Activated T-helper 2 cell treated with anti-CD3 and anti-CD28 coated beads, Interferon-gamma antibody, Interleukin-2, Interleukin-4, amounts not matched to agents 10 μg/mL and 5 μg/mL and 100 μg/mL, durations not matched to agents 14 hours and 24 hours and 36 hours (primary cell): ENCODE measurements around the gene BICD2. TPM values are rescaled to one million over a fixed set of nuclear protein-coding genes. Genes with fewer than 3 reads are reported as not detected.

Experiments used
- DNase-seq: peaks from one replicate; pipeline ENCODE4 v3.0.0; 2021; ENCODE audit warnings: low spot score
- H3K27ac Mint-ChIP-seq: one replicate; pipeline ENCODE4 v1.8.0; 2021; ENCODE audit warnings: mixed read lengths
- H3K27me3 Mint-ChIP-seq: one replicate; pipeline ENCODE4 v1.8.0; 2021; ENCODE audit warnings: low read depth, mixed read lengths
- H3K36me3 Mint-ChIP-seq: one replicate; pipeline ENCODE4 v1.8.0; 2021; ENCODE audit warnings: low read depth, mixed read lengths
- H3K4me1 Mint-ChIP-seq: one replicate; pipeline ENCODE4 v1.8.0; 2021; ENCODE audit warnings: low read depth, mixed read lengths
- H3K4me3 Mint-ChIP-seq: one replicate; pipeline ENCODE4 v1.8.0; 2021; ENCODE audit warnings: low read depth, mild to moderate bottlenecking, moderate library complexity, mixed read lengths
- H3K9me3 Mint-ChIP-seq: one replicate; pipeline ENCODE4 v1.8.0; 2021; ENCODE audit warnings: mixed read lengths
- intact Hi-C: fragments of 100-400 bp; cut with micrococcal nuclease; formaldehyde crosslinking; loops from one replicate; pipeline ENCODE4 v1.15.1; 2023
- total RNA-seq: library from RNA; stranded (reverse); gene quantifications from 2 replicates; pipeline ENCODE4 v1.2.3, GENCODE V29; 2022

The BICD2 gene
- total RNA-seq, 1 donor from 2014 or later: 23.6 TPM

- peaks cover 24% of the 10 kb centered on the region for H3K4me1 Mint-ChIP-seq
- no peaks in the 10 kb centered on the region for H3K36me3 Mint-ChIP-seq
- intact Hi-C loops: loop anchor here (5.0 to 10.0 kb wide), 3 partner anchors 195 to 1397 kb away; no protein-coding TSS in a partner anchor
- H3K27ac Mint-ChIP-seq: no peak overlapping the region
- H3K27me3 Mint-ChIP-seq: no peaks in the 10 kb centered on the region
- no peaks in the 10 kb centered on the region for H3K9me3 Mint-ChIP-seq
- no peak for DNase-seq
- peak overlapping the region; percentile 4 for H3K4me3 Mint-ChIP-seq
Observed at GRCh38 chr9:92767066-92768054, 2.7 kb upstream of the BICD2 start.

- DNase-seq: peak; percentile 97
- Mint-ChIP-seq H3K27ac (peak overlapping the region; percentile 87), H3K4me1 (peaks cover 28% of the 10 kb centered on the region), H3K9me3 (no peaks in the 10 kb centered on the region), H3K27me3 (no peaks in the 10 kb centered on the region), H3K36me3 (no peaks in the 10 kb centered on the region), H3K4me3 (peak overlapping the region; percentile 83)
- intact Hi-C loops: loop anchor here (1.0 to 10.0 kb wide), 7 partner anchors 25 to 1400 kb away; partner anchors contain the start of genes IPPK, SPTLC1 and ZNF484
Observed at GRCh38 chr9:92764988-92765936, 629 bp upstream of the BICD2 start.

GRCh38 chr9:92763721-92764380 lies 782 bp downstream of the BICD2 start:
- no peaks in the 10 kb centered on the region for H3K9me3 Mint-ChIP-seq
- H3K27me3 Mint-ChIP-seq: no peaks in the 10 kb centered on the region
- no peaks in the 10 kb centered on the region for H3K36me3 Mint-ChIP-seq
- intact Hi-C loops: loop anchor here (2.0 to 10.0 kb wide), 2 partner anchors 649 to 1401 kb away; partner anchors contain the start of gene SPTLC1
- peak overlapping the region; percentile 95 for H3K4me3 Mint-ChIP-seq
- H3K27ac Mint-ChIP-seq: peak overlapping the region; percentile 79
- peak; percentile 22 for DNase-seq
- peaks cover 32% of the 10 kb centered on the region for H3K4me1 Mint-ChIP-seq

GRCh38 chr9:92762781-92763708 lies 1.6 kb downstream of the BICD2 start:
- Mint-ChIP-seq H3K27ac (peak overlapping the region; percentile 23), H3K27me3 (no peaks in the 10 kb centered on the region), H3K9me3 (no peaks in the 10 kb centered on the region), H3K4me3 (peak overlapping the region; percentile 95), H3K36me3 (no peaks in the 10 kb centered on the region), H3K4me1 (peaks cover 32% of the 10 kb centered on the region)
- intact Hi-C loops: loop anchor here (10.0 kb wide), 1 partner anchor 1402 kb away; no protein-coding TSS in a partner anchor
- no peak for DNase-seq

- Mint-ChIP-seq H3K4me3 (peak overlapping the region; percentile 95), H3K36me3 (no peaks in the 10 kb centered on the region), H3K27ac (no peak overlapping the region), H3K9me3 (no peaks in the 10 kb centered on the region), H3K27me3 (no peaks in the 10 kb centered on the region), H3K4me1 (peaks cover 32% of the 10 kb centered on the region)
- intact Hi-C loops: loop anchor here (10.0 kb wide), 1 partner anchor 1403 kb away; no protein-coding TSS in a partner anchor
- no peak for DNase-seq
Observed at GRCh38 chr9:92762196-92762595, 2.4 kb downstream of the BICD2 start.

GRCh38 chr9:92761686-92762085 lies 2.9 kb downstream of the BICD2 start:
- Mint-ChIP-seq H3K27ac (no peak overlapping the region), H3K4me3 (peak overlapping the region; percentile 28), H3K9me3 (no peaks in the 10 kb centered on the region), H3K4me1 (peaks cover 32% of the 10 kb centered on the region), H3K27me3 (no peaks in the 10 kb centered on the region), H3K36me3 (no peaks in the 10 kb centered on the region)
- intact Hi-C loops: loop anchor here (10.0 kb wide), 1 partner anchor 1403 kb away; no protein-coding TSS in a partner anchor
- DNase-seq: no peak

- H3K4me1 Mint-ChIP-seq: peaks cover 25% of the 10 kb centered on the region
- intact Hi-C loops: loop anchor here (10.0 kb wide), 1 partner anchor 1404 kb away; no protein-coding TSS in a partner anchor
- no peak overlapping the region for H3K27ac Mint-ChIP-seq
- no peak overlapping the region for H3K4me3 Mint-ChIP-seq
- peaks cover 2% of the 10 kb centered on the region for H3K9me3 Mint-ChIP-seq
- H3K27me3 Mint-ChIP-seq: no peaks in the 10 kb centered on the region
- DNase-seq: no peak
- peaks cover 2% of the 10 kb centered on the region for H3K36me3 Mint-ChIP-seq
Observed at GRCh38 chr9:92760494-92760893, 4.1 kb downstream of the BICD2 start.

GRCh38 chr9:92760070-92760469 lies 4.6 kb downstream of the BICD2 start:
- Mint-ChIP-seq H3K27me3 (no peaks in the 10 kb centered on the region), H3K4me3 (no peak overlapping the region), H3K9me3 (peaks cover 5% of the 10 kb centered on the region), H3K36me3 (peaks cover 5% of the 10 kb centered on the region), H3K27ac (no peak overlapping the region), H3K4me1 (peaks cover 28% of the 10 kb centered on the region)
- DNase-seq: no peak
- intact Hi-C loops: loop anchor here (10.0 kb wide), 1 partner anchor 1405 kb away; no protein-coding TSS in a partner anchor

GRCh38 chr9:92759446-92759845 lies 5.2 kb downstream of the BICD2 start:
- Mint-ChIP-seq H3K27ac (no peak overlapping the region), H3K36me3 (peaks cover 5% of the 10 kb centered on the region), H3K27me3 (no peaks in the 10 kb centered on the region), H3K9me3 (peaks cover 5% of the 10 kb centered on the region), H3K4me3 (no peak overlapping the region), H3K4me1 (peaks cover 28% of the 10 kb centered on the region)
- DNase-seq: no peak
- intact Hi-C loops: no loop called here

DNA sequence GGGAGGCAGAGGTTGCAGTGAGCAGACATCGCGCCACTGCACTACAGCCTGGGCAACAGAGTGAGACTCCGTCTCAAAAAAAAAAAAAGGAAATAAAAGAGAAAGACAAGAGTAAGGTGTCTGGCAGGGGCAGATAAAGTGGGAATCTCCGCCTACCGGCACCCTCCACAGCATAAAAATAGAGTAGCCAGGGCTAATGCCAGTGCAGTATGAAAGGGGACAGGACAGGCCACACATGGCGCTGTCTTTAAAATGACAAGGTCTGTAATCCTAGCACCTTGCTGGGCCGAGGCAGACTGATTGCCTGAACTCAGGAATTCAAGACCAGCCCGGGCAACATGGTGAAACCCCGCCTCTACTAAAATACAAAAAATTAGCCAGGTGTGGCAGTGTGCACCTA lies 7.8 kb downstream of the BICD2 start:
- Mint-ChIP-seq H3K9me3 (peaks cover 5% of the 10 kb centered on the region), H3K27ac (no peak overlapping the region), H3K4me3 (no peak overlapping the region), H3K4me1 (peaks cover 24% of the 10 kb centered on the region), H3K36me3 (peaks cover 9% of the 10 kb centered on the region), H3K27me3 (no peaks in the 10 kb centered on the region)
- intact Hi-C loops: no loop called here
- DNase-seq: no peak

DNA sequence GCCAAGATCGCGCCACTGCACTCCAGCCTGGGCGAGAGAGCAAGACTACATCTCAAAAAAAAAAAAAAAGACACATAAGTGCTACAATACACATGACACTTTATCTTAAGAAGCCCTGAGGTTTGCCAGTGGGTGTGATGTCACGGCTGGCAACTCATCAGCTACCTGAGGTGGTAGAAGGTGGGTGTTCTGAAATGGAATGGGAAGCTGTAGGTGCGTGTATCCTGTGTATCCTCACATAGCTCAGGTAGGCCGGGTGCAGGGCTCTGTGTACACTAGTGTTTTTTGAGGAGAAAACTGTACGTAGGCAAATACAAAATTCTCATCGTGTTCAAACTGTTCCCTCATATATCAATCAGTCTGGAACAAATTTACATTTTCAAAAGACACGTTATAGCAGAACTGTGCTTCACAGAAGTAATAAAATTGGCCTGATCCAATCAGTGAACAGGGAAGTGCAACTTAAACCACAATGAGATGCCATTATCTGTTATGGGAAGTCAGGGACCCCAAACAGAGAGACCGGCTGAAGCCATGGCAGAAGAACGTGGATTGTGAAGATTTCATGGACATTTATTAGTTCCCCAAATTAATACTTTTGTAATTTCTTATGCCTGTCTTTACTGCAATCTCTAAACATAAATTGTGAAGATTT lies 10.4 kb downstream of the BICD2 start:
- no peak overlapping the region for H3K4me3 Mint-ChIP-seq
- intact Hi-C loops: no loop called here
- H3K9me3 Mint-ChIP-seq: peaks cover 5% of the 10 kb centered on the region
- H3K27me3 Mint-ChIP-seq: no peaks in the 10 kb centered on the region
- no peak overlapping the region for H3K27ac Mint-ChIP-seq
- peaks cover 9% of the 10 kb centered on the region for H3K36me3 Mint-ChIP-seq
- DNase-seq: no peak
- peaks cover 21% of the 10 kb centered on the region for H3K4me1 Mint-ChIP-seq
